ENCODE measurements around the gene ABHD12.

- no peak for TF ChIP-seq CTCF (conservative IDR thresholded peaks at IDR 0.05; ENCODE audit: low read depth, low read length)
- no peak for TF ChIP-seq EZH2 (IDR thresholded peaks at IDR 0.05; ENCODE audit: borderline replicate concordance, low read depth, low read length, poor library complexity, severe bottlenecking)
Measured at GRCh38 chr20:25282796-25283195, 107.8 kb downstream of the ABHD12 start.

All from A673 (cell line).